COLO829 (cell line): ENCODE data around the gene DCAF6.
"Not testable (repeated sequence)": the region's sequence is repeated elsewhere in the genome, so short reads cannot be mapped to it uniquely, and the experiment has no call there.

ENCODE experiments used
- DNase-seq: peaks from one replicate; pipeline ENCODE4 v3.0.0; 2012; ENCODE audit warnings: low spot score

Gene DCAF6, protein sequence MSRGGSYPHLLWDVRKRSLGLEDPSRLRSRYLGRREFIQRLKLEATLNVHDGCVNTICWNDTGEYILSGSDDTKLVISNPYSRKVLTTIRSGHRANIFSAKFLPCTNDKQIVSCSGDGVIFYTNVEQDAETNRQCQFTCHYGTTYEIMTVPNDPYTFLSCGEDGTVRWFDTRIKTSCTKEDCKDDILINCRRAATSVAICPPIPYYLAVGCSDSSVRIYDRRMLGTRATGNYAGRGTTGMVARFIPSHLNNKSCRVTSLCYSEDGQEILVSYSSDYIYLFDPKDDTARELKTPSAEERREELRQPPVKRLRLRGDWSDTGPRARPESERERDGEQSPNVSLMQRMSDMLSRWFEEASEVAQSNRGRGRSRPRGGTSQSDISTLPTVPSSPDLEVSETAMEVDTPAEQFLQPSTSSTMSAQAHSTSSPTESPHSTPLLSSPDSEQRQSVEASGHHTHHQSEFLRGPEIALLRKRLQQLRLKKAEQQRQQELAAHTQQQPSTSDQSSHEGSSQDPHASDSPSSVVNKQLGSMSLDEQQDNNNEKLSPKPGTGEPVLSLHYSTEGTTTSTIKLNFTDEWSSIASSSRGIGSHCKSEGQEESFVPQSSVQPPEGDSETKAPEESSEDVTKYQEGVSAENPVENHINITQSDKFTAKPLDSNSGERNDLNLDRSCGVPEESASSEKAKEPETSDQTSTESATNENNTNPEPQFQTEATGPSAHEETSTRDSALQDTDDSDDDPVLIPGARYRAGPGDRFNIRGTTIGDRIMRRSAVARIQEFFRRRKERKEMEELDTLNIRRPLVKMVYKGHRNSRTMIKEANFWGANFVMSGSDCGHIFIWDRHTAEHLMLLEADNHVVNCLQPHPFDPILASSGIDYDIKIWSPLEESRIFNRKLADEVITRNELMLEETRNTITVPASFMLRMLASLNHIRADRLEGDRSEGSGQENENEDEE

DNA sequence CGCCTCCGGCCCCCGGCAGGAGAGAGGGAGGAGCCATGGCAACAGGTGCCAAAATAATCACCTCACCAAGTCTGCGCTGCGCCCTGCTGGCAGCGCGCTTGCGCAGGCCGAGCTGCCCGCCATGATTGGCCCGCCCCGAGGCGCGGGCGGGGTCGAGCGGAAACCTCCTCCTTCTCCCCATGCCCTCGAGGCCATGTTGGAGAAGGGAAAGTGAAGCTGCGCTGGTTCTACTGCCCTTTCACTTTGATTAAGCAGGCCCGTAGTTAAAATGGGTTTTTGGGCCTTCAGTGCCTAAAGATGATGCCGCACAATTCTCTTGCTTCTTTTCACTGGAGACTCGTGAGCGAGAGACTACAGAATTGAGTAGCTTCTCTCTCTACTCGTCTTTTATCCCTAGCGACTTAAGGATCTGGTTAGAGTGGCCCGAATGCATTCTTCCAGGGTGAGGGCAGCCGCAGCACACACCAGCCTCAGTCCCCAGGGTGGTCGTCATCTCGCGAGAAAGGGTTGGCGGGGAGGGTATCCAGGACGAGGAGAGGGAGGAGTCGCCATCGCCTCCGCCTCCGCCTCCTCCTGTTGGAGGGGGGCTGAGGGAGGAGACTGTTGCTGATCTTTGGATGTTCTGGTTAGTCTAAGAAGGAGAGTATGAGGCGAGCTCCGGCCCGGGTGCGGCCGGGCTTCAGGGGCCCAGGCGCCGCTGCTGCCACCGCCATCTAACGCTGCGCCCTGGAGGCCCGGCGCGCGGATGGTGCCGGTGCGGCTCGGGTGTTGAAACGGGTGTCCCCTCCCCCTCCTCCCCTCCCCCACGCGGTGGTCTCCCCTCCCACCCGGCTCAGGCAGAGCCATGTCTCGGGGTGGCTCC lies at the start of gene DCAF6:
Gene DCAF6 (plus strand): TSS at position 616 of the 862 bp plus-strand sequence. CDS start 229 bp downstream, at position 845.
- peak; percentile 100 for DNase-seq

DNA sequence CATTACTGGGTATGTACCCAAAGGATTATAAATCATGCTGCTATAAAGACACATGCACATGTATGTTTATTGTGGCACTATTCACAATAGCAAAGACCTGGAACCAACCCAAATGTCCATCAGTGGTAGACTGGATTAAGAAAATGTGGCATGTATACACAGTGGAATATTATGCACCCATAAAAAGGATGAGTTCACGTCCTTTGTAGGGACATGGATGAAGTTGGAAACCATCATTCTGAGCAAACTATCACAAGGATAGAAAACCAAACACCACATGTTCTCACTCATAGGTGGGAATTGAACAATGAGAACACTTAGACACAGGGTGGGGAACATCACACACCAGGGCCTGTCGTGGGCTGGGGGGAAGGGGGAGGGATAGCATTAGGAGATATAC lies 49.3 kb upstream of the DCAF6 start:
- DNase-seq: not testable (repeated sequence)

GRCh38 chr1:167890400-167890799 lies 46.1 kb upstream of the DCAF6 start:
- DNase-seq: no peak

- no peak for DNase-seq
Observed at GRCh38 chr1:167893798-167894197, 42.7 kb upstream of the DCAF6 start.

DNA sequence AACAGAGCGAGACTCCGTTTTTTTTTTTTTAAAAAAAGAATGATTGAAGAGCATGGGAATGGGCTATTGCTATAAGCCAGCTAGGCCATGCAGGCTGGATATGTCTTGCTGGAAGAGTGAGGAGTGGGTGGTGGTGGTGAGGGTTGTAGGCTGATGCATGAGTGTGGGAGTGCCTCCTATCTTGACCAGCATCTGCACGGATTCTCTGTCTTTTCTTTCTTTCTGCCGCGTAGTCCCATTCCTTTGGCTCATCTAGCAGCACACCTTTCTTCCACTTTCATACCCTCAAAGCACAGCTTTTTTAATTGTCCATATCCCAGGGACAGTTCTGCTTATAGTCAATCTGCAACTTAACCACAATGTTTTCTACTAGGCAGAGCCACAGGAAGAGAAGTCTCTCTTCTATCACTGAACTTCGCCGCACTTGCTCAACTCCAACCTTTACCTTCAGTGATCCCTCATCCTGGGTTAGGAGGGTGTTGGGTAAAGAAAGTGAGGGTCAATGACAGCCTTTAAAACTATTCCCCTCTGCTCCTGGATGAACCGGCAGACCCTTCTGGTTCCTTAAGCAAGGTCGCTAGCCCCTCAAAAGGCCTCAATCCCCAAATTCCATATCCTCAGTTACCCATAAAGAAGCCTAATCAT lies 37.8 kb upstream of the DCAF6 start:
- DNase-seq: no peak

DNA sequence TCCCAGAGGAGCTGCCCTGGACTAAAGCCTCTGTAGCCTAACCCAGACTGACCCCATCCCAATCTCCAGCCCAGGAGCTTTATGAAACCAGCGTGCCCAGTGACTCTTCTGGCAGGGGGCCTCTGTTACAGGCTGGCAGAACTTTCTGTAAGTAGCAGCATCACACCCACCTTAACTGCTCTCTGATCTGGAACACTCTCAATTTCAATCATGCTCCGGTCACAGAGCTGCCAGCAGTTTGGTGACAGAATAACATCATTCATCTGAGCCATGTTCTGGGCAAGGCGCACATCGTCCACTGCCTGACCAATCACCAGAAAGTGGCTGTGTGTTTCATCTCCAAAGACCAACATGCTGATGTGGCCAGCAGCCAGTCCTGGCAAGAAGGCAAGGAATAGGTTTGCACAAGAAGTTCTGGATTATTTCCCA lies 37.2 kb upstream of the DCAF6 start:
- DNase-seq: no peak

DNA sequence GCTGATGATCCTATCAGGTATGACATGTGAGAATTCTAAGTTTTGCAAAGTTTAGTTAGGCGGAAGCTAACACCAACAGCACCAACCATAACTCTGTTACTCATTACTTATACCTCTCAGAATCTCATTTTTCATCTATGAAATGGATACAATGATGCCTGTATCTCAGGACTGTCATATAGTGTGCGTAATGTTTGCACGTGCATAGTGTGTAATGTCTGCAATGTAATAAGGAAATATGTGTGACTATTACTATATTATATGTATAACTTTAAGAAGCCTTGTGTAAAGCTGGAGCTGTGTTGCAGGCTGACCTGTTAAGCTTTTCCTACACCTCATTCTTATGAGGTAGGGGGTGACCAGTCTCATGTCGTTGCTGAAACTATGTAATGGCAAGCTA lies 35.6 kb upstream of the DCAF6 start:
- DNase-seq: no peak

DNA sequence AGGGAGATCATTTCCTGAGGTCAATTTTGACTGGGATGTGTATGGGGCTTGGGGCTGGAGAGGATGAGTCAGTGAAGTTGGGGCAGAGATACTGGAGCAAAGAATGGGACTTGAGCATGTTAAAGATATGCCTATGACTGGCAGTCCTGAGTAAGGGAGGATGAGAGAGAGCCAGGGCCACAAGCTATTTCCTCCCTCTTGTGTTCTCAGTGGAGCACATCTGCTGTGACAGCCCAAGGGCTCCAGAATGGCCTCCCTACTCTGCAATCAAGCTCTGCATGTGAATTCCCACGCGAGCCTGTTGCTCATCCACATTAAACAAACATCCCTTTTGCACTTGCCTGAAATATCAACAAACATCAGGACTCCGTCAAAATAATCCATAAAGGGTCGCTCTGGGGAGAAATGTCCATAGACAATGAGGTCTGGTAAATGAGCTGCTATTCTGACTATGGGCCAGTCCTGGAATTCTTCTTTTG lies 31.8 kb upstream of the DCAF6 start:
- DNase-seq: no peak

DNA sequence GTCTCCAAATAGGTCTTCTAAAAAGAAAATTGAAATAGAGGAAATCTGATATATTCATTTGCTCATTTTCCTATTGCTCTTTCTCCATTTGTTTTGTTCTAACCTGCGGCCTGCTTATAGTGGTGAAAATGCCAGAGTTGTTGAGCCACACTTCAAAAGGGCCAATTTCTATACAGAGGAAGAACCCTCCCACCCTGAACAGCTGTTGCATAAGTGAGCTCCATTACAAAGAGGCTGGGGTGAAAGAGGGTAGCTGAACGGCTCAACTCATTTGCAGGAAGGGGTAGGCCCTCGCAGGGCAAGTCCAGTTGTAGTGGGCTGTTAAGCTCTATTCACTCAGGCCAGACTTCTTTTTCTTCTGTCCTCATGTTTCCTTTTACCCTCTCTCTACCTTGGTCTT lies 31.3 kb upstream of the DCAF6 start:
- DNase-seq: no peak

DNA sequence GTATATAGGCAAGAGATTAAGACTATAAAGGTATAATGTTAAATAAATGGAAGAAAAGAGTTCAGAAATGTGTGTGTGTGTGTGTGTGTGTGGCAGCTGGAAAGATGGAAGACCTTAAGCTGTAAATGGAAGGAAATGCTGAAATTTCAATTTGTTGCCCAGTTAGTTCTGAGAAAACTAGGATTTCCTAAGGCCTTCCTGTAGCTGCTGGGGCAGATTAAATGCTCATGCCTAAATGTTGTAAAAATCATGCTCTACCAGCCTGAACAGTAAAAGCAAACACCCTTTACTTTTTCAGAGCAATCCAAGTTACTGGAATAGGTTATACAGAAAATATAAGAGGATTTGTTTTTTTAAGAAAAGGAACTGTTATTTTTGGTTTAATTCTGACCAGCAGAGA lies 30.8 kb upstream of the DCAF6 start:
- DNase-seq: no peak

DNA sequence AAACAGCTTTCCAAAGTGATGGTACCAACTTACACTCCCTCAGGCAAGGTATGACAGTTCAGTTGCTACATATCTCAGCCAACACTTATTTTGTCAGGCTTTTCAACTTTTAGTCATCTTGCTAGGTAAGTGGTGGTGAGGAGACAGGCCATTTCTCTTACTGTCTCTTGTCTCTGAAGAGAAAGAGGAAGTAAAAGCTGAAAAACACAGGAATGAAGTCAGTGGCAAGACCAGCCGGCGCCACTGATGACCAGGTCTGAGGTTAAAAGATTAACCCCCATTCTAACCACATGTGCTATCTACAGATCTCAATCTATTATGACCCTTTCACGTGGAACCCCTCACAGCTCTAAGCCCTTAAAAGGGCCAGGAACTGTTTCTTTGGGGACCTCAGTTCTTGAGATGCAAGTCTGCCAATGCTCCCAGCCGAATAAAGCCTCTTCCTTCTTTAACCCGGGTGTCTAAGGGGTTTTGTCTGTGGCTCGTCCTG lies 26.7 kb upstream of the DCAF6 start:
- DNase-seq: no peak

DNA sequence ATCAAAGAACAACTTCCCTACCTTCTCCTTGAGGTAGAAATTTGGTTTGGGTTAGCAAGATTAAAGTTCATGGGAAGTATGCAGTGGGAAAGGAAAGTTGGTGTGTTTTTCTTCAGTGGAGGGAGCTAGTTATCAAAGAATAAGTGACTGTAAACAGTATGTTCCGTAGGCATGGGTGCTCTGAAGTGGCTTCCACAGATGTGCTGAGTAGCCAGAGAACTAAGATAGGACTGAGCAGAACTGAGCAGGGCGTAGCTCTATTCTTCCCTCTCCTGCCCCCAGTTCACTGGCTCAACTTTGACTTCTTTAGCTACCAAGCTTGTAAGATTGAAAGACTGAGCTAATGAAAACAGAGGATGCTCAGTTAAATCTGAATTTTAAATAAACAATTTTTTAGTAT lies 26.0 kb upstream of the DCAF6 start:
- DNase-seq: no peak

- no peak for DNase-seq
Observed at GRCh38 chr1:167911413-167911812, 25.1 kb upstream of the DCAF6 start.

GRCh38 chr1:167912294-167912693 lies 24.2 kb upstream of the DCAF6 start:
- DNase-seq: no peak

- no peak for DNase-seq
Observed at GRCh38 chr1:167913895-167914496, 22.5 kb upstream of the DCAF6 start, which contains the start of gene ADCY10. ADCY10 (minus strand) TSS chr1:167914134; CDS start chr1:167905140, 8,994 bp downstream.

DNA sequence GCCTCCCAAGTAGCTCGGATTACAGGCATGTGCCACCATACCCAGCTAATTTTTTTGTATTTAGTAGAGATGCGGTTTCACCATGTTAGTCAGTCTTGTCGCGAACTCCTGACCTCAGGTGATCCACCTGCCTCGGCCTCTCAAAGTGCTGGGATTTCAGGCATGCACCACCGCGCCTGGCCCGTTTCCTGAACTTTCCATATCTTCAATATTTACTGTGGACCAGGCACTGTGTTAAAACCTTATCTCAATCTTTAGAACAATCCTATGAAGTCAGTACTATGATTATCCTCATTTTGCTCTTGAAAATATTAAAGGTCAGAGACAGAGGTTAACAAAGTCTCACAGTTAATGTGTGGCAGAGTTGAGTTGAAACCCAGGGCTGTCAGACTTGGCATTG lies 20.9 kb upstream of the DCAF6 start:
- no peak for DNase-seq

GRCh38 chr1:167916766-167917511 lies 19.5 kb upstream of the DCAF6 start:
- DNase-seq: no peak

DNA sequence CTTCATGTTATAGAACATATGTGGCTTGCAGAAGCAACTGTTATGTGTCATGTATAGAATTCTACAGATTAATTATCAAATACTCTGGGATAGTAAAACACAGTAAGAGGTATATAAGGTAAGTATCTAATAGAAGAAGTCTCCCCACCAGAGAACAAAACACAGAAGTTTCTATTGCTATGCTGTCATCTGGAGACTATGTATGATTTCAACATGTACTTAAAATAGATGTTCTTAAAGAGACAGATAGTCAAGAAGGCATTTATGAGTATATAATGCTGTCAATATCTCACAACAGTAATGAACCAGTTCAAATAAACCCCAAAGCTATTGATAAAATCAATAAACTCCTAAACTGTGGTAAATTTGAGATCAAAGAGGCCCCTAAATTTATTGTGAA lies 14.5 kb upstream of the DCAF6 start:
- no peak for DNase-seq

DNA sequence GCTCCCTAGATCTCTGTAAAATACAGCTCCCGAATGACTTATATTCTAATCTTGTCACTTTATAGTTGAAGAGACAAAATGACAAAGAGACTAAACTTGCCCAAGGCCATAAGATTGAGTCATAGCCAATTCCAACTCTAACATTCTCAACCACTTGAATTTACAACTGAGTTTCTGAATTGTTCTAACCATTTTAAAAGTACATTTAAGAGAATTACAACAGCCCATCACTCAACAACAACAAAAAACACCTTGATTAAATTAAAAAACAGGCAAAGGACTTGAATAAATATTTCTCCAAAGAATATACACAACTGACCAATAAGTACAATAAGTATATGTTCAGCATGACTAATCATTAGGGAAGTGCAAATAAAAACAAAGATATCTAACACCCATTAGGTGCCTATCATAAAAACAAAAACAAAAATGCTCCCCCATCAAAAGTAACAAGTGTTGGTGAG lies 13.8 kb upstream of the DCAF6 start:
- no peak for DNase-seq
